ENCODE measurements around the gene AOC2. TPM values are rescaled to one million over a fixed set of nuclear protein-coding genes. Genes with fewer than 3 reads are reported as not detected.

AOC2 gene
- total and polyA plus RNA-seq, 9 of the 15 experiments (the other 6 are each of a cell fraction or from before 2014, with no cell fraction given): 0.08 to 0.91 (median 0.49) TPM

DNA sequence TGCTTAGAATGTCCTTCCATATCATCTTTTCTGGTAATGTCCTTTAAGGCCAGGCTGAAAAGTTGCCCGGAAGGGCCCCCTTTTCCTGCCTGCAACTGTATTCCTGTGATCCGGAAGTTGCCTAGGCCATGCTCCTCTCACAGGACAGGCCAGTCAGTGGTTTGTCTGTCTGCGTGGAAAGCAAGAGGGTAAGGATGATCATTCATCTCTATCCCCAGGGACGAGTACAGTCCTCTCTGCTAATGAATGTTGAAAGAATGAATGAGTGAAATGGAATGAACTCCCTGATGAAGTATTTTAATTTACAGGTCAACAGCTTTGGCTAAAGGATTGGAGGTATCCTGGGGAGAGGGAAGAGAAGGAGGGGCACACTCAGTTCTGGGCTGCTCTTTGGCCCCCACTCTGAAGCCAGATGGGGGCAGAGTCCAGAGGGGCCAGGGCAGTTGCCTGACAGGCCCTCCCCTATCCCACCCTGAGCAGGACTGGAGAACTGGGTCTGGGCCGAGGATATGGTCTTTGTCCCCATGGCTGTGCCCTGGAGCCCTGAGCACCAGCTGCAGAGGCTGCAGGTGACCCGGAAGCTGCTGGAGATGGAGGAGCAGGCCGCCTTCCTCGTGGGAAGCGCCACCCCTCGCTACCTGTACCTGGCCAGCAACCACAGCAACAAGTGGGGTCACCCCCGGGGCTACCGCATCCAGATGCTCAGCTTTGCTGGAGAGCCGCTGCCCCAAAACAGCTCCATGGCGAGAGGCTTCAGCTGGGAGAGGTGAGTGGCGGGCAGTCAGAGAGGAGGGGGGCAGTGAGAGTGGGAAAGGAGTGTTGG, 9.8 kb downstream of the AOC2 start (continued):
- TF ChIP-seq CTBP1 (IDR thresholded peaks at IDR 0.05; ENCODE audit: borderline replicate concordance) (no peak), XRCC3 (IDR thresholded peaks at IDR 0.05) (no peak), SIN3B (IDR thresholded peaks at IDR 0.05; ENCODE audit: low read depth) (no peak), ZNF41 (CRISPR knock-in tag; conservative IDR thresholded peaks at IDR 0.05) (no peak), ZKSCAN8 (CRISPR knock-in tag; IDR thresholded peaks at IDR 0.05) (no peak)
- TF ChIP-seq, protein P1, sequence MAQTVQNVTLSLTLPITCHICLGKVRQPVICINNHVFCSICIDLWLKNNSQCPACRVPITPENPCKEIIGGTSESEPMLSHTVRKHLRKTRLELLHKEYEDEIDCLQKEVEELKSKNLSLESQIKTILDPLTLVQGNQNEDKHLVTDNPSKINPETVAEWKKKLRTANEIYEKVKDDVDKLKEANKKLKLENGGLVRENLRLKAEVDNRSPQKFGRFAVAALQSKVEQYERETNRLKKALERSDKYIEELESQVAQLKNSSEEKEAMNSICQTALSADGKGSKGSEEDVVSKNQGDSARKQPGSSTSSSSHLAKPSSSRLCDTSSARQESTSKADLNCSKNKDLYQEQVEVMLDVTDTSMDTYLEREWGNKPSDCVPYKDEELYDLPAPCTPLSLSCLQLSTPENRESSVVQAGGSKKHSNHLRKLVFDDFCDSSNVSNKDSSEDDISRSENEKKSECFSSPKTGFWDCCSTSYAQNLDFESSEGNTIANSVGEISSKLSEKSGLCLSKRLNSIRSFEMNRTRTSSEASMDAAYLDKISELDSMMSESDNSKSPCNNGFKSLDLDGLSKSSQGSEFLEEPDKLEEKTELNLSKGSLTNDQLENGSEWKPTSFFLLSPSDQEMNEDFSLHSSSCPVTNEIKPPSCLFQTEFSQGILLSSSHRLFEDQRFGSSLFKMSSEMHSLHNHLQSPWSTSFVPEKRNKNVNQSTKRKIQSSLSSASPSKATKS (CRISPR knock-in tag; IDR thresholded peaks at IDR 0.05): no peak
- TF ChIP-seq, protein P2, sequence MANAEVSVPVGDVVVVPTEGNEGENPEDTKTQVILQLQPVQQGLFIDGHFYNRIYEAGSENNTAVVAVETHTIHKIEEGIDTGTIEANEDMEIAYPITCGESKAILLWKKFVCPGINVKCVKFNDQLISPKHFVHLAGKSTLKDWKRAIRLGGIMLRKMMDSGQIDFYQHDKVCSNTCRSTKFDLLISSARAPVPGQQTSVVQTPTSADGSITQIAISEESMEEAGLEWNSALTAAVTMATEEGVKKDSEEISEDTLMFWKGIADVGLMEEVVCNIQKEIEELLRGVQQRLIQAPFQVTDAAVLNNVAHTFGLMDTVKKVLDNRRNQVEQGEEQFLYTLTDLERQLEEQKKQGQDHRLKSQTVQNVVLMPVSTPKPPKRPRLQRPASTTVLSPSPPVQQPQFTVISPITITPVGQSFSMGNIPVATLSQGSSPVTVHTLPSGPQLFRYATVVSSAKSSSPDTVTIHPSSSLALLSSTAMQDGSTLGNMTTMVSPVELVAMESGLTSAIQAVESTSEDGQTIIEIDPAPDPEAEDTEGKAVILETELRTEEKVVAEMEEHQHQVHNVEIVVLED (CRISPR knock-in tag; IDR thresholded peaks at IDR 0.05): no peak
